Osteocyte (in vitro differentiated cells): ENCODE measurements around the gene RNF7. TPM values are rescaled to one million over a fixed set of nuclear protein-coding genes. Genes with fewer than 3 reads are reported as not detected.

Experiments used
- DNase-seq: peaks from one replicate; pipeline ENCODE4 v3.0.0; 2021; ENCODE audit warnings: mixed read lengths; ENCODE audit not compliant: unreplicated experiment; ENCODE audit errors: extremely low spot score
- H3K27ac Mint-ChIP-seq: one replicate; pipeline ENCODE4 v1.8.0; 2021; ENCODE audit warnings: mild to moderate bottlenecking, mixed read lengths; ENCODE audit not compliant: unreplicated experiment
- H3K27me3 Mint-ChIP-seq: one replicate; pipeline ENCODE4 v1.8.0; 2021; ENCODE audit warnings: mixed read lengths; ENCODE audit not compliant: unreplicated experiment
- H3K36me3 Mint-ChIP-seq: one replicate; pipeline ENCODE4 v1.8.0; 2021; ENCODE audit warnings: mixed read lengths; ENCODE audit not compliant: unreplicated experiment
- H3K4me1 Mint-ChIP-seq: one replicate; pipeline ENCODE4 v1.8.0; 2021; ENCODE audit warnings: mixed read lengths; ENCODE audit not compliant: unreplicated experiment
- H3K4me3 Mint-ChIP-seq: one replicate; pipeline ENCODE4 v1.8.0; 2021; ENCODE audit warnings: mild to moderate bottlenecking, moderate library complexity, mixed read lengths; ENCODE audit not compliant: unreplicated experiment
- H3K9me3 Mint-ChIP-seq: one replicate; pipeline ENCODE4 v1.8.0; 2021; ENCODE audit warnings: mixed read lengths; ENCODE audit not compliant: unreplicated experiment
- total RNA-seq: library from RNA; stranded (reverse); gene quantifications from 2 replicates; pipeline ENCODE4 v1.2.1, GENCODE V29; 2021
- TF ChIP-seq, protein P1 (sequence below): fragments of 200-600 bp; sonication (generic); IDR thresholded peaks from 2 replicates; pipeline ENCODE4 v1.5.0; 2021; ENCODE audit warnings: antibody characterized with exemption, mild to moderate bottlenecking, moderate library complexity

RNF7 gene
- total RNA-seq, 1 donor from 2014 or later = 87.4 TPM

DNA sequence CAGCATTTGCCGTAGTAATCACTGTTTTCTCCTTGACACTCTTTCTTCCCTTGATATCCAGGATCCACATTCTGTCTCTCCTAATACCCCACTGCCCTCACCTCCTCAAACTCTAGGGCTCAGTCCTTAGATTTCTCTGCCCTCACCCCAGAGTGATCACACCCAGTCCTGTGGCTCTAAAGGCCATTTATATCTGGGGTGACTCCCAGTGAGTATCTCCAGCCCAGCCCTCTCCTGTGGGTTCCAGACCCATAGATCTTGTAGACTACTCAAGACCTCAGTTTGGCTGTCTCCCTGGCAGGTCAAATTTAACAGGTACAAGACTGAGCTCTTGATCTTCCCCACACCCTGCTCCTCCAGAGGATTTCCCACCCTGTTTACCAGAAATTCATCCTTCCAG, 26.4 kb downstream of the RNF7 start:
- TF ChIP-seq, protein P1, sequence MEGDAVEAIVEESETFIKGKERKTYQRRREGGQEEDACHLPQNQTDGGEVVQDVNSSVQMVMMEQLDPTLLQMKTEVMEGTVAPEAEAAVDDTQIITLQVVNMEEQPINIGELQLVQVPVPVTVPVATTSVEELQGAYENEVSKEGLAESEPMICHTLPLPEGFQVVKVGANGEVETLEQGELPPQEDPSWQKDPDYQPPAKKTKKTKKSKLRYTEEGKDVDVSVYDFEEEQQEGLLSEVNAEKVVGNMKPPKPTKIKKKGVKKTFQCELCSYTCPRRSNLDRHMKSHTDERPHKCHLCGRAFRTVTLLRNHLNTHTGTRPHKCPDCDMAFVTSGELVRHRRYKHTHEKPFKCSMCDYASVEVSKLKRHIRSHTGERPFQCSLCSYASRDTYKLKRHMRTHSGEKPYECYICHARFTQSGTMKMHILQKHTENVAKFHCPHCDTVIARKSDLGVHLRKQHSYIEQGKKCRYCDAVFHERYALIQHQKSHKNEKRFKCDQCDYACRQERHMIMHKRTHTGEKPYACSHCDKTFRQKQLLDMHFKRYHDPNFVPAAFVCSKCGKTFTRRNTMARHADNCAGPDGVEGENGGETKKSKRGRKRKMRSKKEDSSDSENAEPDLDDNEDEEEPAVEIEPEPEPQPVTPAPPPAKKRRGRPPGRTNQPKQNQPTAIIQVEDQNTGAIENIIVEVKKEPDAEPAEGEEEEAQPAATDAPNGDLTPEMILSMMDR = no peak
- Mint-ChIP-seq H3K27me3 (peaks cover 2% of the 10 kb centered on the region), H3K4me3 (no peak overlapping the region), H3K9me3 (no peaks in the 10 kb centered on the region), H3K36me3 (no peaks in the 10 kb centered on the region), H3K27ac (no peak overlapping the region), H3K4me1 (peaks cover 6% of the 10 kb centered on the region)
- peak; percentile 34 for DNase-seq

GRCh38 chr3:141764986-141765385, 26.9 kb downstream of the RNF7 start:
- peaks cover 2% of the 10 kb centered on the region for H3K27me3 Mint-ChIP-seq
- TF ChIP-seq, protein P1 = no peak

DNA sequence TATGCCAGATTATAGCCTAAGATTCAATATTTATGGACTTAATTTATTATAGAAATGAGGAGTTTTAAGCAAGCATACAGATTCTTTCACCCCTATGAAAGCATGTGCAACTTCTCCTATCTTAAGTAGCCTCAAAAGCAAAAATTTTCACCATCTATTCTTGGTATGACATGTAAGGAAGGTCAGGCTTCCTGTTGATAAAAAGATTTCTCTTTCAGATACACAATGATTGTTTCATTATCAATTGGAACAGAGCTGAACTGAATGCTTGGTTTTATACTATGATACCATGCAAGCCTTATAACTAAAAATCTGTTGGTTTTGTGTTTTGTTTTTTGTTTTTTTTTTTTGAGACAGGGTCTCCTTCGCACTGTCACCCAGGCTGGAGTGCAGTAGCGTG, 29.0 kb downstream of the RNF7 start:
- no peaks in the 10 kb centered on the region for H3K36me3 Mint-ChIP-seq
- H3K27ac Mint-ChIP-seq = no peak overlapping the region
- peaks cover 2% of the 10 kb centered on the region for H3K27me3 Mint-ChIP-seq
- TF ChIP-seq, protein P1 = no peak
- no peak overlapping the region for H3K4me3 Mint-ChIP-seq
- H3K4me1 Mint-ChIP-seq = peaks cover 5% of the 10 kb centered on the region
- no peaks in the 10 kb centered on the region for H3K9me3 Mint-ChIP-seq
- no peak for DNase-seq

More at GRCh38 chr3:141764986-141765385, 26.9 kb downstream of the RNF7 start:
- no peak overlapping the region for H3K4me3 Mint-ChIP-seq
- H3K36me3 Mint-ChIP-seq = no peaks in the 10 kb centered on the region
- H3K4me1 Mint-ChIP-seq = peaks cover 6% of the 10 kb centered on the region
- peak; percentile 48 for DNase-seq
- H3K9me3 Mint-ChIP-seq = no peaks in the 10 kb centered on the region
- no peak overlapping the region for H3K27ac Mint-ChIP-seq

- Mint-ChIP-seq H3K9me3 (no peaks in the 10 kb centered on the region), H3K4me3 (no peak overlapping the region), H3K4me1 (no peaks in the 10 kb centered on the region), H3K27ac (no peak overlapping the region), H3K36me3 (no peaks in the 10 kb centered on the region), H3K27me3 (peaks cover 2% of the 10 kb centered on the region)
- TF ChIP-seq, protein P1 = no peak
- peak; percentile 70 for DNase-seq
Measured at GRCh38 chr3:141769221-141769894, 31.3 kb downstream of the RNF7 start.

DNA sequence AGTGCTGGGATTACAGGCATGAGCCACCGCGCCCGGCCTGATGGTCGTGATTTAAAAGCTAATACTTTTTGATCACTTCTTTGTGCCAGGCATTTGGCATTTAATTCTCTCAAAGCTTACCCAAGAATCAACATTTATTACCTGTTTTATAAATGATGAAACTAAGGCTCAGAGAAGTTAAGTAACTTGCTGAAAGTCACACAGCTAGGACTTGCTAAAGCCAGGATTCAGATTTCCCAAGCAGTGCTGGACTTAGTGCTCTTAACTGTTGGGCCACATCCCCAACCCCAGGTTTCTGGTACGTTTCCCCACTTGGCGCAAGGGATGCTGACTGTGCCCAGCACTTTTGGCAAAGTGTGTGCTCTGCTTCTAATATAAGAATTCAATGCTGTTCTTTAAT, 35.6 kb downstream of the RNF7 start:
- DNase-seq = peak; percentile 32
- H3K36me3 Mint-ChIP-seq = no peaks in the 10 kb centered on the region
- H3K4me1 Mint-ChIP-seq = no peaks in the 10 kb centered on the region
- H3K9me3 Mint-ChIP-seq = no peaks in the 10 kb centered on the region
- no peak overlapping the region for H3K27ac Mint-ChIP-seq
- no peaks in the 10 kb centered on the region for H3K27me3 Mint-ChIP-seq
- H3K4me3 Mint-ChIP-seq = no peak overlapping the region
- TF ChIP-seq, protein P1 = no peak
